ENCODE measurements around the gene ETNK1.
A peak's percentile ranks its signal among the peaks of the same experiment; 100 is the strongest.
"Not testable (repeated sequence)": the region's sequence is repeated elsewhere in the genome, so short reads cannot be mapped to it uniquely, and the experiment has no call there.

Gene ETNK1, protein sequence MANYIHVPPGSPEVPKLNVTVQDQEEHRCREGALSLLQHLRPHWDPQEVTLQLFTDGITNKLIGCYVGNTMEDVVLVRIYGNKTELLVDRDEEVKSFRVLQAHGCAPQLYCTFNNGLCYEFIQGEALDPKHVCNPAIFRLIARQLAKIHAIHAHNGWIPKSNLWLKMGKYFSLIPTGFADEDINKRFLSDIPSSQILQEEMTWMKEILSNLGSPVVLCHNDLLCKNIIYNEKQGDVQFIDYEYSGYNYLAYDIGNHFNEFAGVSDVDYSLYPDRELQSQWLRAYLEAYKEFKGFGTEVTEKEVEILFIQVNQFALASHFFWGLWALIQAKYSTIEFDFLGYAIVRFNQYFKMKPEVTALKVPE

DNA sequence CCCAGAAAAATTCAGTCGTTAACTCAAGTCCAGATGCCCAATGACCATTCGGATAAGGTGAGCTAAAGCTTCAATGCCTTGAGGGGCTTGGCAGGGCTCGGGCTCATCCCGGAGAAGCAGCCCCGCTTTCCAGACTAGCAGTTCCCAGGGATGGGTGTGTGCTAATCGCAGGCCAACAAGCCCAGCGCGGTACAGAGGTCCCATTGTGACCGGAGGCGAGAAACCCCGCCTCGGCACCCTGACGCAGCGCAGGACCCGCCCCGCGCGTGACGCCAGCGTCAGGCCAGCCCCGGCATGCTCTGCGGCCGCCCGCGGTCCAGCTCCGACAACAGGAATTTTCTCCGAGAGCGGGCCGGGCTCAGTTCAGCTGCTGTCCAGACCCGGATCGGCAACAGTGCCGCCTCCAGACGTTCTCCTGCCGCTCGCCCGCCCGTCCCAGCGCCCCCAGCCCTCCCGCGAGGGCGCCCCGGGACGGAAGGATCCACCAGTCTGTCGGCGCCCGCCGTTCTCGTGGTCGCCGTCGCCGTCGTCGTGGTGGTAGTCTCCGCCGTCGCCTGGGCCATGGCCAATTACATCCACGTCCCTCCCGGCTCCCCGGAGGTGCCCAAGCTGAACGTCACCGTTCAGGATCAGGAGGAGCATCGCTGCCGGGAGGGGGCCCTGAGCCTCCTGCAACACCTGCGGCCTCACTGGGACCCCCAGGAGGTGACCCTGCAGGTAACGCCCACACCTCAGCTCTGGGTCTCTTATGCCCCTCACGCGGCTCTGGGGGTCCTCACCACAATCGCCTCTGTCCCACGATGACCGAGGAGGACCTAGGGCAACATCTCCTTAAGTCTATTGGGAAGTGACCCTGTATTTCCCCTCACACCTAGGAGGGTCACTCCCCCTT, at the start of gene ETNK1:
Gene ETNK1 (plus strand): TSS at position 302 of the 892 bp plus-strand sequence. CDS start 260 bp downstream, at position 562.
- peak; percentile 11 to 57 for DNase-seq

DNA sequence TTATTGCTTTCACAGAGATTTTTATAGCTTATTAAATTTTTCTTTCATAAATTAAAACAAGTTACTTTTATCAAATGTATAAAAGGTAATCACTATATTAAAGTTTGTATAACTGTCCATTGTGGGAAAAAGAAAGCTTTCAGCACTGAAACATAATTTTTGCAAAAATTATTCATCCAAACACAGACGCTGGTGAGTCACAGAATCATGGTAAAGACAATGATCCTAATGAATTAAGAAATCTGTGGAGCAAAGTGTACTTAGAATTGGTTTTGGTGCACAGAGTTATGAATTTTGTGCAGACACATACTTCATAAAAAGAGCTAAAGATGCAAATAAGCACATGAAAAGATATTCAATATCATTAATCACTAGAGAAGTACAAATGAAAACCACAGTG, 48.9 kb upstream of the ETNK1 start:
- no peak for DNase-seq

DNA sequence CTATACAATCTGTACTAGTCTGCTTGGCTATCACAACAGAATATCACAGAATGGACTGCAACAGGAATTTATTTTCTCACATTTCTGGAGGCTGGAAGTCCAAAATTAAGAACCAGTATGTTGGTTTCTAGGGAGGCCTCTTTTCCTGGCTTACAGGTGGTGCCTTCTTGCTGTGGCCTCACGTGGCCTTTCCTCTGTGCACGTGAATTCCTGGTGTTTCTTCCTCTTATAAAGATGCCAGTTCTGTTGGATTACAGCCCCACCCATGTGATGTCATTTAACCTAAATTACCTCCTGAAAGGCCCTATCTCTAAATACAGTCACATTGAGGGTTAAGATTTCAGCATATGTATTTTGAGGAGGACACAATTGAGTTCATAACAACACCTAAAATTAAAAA, 48.5 kb upstream of the ETNK1 start:
- no peak for DNase-seq

DNA sequence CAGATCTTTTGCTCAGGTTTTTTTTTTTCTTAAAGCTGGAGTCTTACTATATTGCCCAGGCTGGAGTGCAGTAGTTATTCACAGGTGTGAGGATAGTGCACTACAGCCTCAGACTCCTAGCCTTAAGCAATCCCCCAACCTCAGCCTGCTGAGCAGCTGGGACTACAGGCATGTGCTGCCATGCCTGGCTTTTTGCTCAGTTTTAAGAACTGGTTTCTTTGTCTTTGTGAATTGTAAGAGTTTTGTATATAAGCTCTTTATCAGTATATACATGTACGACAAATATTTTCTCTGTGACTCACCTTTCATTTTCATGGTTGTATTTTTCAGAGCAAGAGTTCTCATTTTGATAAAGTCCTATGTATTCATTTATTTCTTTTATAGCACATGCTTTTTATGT, 47.3 kb upstream of the ETNK1 start:
- no peak for DNase-seq

DNA sequence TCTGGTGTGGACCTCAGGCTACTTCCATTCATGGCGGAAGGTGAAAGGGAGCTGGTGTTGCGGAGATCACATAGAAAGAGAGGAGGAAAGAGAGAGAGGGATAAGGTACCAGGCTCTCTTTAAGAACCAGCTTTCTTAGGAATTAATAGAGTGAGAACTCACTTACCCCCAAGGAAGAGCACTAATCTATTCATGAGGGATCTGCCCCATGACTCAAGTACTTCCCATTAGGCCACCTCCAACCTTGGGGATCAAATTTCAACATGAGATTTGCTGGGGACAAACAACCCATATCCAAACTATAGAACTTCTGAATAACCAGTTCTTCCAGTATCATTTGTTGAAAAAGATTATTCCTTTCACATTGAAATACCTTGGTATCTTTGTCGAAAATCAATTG, 46.6 kb upstream of the ETNK1 start:
- DNase-seq = no peak

DNA sequence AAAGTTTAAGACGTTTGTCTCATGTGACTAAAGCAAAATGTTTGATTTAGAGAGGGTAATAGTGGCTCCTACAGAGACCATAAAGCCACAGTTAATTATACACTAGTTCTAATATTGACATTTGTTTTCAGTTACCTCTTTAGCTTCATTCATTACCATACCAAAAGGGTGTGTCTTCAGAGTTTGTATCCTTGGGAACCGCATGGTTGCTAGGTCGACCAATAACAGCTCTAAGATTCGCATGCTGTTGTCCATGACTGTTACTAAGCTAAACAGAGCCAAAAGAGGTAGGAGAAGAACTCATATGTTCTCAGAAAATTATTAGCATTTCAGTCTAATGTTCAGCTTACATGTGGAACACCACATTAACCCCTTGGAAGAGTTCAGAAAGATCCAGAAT, 36.2 kb upstream of the ETNK1 start:
- DNase-seq = no peak

DNA sequence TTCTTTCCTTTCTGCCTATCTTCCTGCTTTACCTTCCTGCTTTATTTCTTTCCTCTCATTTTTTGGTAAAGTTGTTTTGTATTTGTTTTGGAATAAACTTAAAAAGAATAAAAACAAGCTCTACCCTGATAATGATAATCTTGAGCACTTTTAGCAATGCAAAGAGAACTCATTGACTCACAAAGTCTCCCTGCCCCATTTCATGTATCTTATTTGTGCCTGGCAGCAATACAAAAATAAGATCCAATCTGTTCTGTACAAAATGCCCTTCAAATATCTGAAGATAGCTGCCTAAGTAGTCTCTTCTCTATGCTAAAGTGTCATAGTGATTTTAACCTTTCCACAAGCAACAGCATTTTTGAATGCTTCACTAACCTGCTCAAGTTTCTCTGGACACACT, 31.1 kb upstream of the ETNK1 start:
- no peak for DNase-seq

DNA sequence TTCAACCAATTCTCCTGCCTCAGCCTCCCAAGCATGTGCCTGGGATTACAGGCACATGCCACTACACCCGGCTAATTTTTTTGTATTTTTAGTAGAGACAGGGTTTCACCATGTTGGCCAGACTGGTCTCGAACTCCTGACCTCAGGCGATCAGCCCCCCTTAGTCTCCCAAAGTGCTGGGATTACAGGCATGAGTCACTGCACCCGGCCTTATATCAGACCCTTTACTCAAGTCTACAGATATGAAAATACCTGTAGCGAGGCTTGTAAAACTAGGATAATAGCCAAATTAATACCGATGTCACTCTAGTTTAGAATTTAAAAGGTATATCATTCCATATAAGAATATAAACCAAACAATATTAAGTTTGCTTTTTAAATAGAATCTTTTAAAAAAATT, 27.4 kb upstream of the ETNK1 start:
- not testable (repeated sequence) for DNase-seq

DNA sequence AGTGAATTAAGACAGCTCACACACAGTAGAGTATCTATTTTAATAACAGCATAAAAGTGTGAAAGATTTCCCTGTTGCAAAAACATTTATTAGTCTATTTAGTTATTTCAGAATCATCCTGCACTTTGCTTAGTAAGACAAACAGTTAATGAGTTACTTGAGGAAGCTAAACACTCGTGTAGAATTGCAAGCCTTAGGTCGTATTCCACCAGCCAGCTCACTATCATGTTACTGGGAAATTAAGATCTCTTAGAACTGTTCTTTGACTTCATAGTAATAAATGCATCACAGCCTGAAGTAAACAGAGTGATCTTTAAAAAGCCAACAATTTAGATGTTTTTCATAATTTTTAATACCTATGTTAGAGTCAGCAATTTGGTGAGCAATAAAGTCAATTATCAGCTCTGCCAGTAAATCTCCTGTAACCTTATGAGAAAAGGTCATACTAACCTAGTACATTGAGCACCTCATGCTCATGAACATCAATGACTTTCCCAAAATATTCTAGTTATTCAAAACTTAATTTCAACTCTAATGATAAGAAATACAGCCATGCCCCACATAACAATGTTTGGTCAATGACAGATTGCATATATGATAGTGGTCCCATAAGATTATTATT, 26.7 kb upstream of the ETNK1 start:
- DNase-seq = no peak

DNA sequence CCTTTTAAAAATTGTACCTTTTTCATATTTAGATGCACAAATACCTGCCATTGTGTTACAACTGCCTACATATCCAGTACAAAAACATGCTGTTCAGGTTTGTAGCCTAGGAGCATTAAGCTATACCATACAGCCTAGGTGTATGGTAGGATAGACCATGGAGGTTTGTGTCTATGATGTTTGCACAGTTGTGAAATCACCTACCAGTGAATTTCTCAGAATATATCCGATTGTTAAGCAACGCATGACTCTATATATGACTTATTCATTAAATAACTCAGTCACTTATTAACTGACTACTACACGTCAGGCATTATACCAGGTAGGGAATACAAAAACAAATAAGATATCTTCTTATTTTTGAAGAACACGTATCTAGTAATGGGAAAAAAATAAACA, 26.2 kb upstream of the ETNK1 start:
- DNase-seq = no peak

DNA sequence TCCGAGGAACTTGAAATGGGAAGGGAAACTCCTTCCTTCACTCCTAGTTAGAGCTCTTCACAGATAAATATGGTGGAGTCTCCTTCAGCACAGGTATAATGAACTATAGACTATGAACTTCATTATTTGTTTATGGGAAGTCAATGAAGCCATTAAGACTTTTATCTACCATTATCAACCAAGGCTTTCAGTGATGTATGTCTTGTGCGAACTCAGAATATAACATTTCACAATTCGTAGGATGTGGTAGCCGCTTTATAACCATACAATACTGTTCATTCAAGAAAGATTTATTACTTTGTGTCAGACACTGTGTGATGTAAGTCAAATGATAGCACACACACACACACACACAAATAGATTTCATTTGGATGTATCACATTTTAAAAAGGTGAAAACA, 24.8 kb upstream of the ETNK1 start:
- DNase-seq = no peak

DNA sequence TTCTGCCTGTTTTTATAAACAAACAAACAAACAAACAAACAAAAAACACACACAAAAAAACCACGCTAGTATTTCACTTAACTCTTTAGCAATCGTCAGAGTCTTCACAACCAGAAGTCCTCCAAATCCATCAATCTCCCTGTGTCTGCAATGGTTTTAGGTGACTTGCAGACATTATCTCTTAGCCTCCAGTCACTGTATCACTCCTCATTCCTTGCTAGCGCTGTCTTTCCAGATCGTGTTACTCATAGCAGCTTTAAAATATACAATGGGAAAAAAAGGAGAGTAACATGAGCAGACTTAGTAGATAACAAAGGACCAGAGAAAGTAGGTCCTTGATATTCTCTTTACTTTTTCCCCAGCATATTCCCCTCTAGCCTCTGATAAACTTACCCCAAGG, 15.5 kb upstream of the ETNK1 start:
- no peak for DNase-seq

DNA sequence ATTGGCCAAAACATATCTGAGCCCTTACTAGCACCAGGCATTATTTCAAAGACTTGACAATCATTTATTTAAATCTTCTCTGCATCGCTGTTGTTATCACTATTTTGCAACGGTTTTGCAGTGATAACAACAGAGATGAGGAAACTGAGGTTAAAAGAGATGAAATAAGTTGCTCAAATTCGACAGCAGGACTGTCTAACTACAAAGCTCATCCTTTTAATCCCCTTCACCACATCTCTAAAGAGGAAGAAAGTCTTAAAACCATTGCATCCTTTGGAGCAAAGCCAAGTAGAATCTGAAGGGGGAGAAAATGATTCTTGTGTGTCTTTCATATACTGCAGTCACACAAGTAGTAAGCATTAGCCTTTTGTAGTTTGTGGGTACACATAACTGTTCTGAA, 14.8 kb upstream of the ETNK1 start:
- no peak for DNase-seq

DNA sequence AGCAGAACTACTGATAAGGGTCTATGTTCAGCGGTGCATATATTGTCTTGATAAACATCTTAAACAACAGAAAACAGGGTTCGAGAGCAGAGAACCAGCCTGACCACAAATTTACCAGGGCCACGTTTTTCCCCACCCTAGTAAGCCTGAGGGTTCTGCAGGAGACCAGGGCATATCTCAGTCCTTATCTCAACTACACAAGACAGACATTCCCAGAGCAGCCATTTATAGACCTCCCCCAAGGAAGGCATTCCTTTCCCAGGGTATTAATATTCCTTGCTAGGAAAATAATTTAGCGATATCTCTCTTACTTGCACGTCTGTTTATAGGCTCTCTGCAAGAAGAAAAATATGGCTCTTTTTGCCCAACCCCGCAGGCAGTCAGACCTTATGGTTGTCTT, 12.1 kb upstream of the ETNK1 start:
- not testable (repeated sequence) for DNase-seq

DNA sequence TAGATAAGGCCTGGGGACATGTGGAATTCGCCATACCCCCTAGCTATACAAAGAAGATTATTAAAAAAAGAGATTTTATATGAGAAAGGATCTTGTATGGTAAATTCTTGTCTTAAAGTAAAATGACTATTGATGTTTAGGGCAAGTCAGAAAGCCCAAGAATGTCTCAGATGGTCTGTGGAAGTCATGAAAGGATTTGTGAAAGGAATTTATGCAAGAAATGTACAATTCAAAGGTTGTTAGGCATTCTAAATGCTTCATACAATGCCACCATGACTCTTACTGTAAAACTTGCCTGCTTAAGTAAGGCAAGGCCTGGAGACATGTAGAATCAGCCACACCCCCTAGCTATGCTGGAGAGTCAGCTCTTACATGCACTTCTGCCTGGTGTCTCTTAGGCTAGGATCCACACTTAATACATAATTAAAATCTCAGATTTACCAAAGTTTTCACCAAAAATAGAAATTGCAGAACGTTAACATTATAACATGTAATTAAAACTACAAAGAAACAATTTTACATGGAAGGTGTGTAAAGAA, 8.9 kb upstream of the ETNK1 start:
- no peak for DNase-seq

DNA sequence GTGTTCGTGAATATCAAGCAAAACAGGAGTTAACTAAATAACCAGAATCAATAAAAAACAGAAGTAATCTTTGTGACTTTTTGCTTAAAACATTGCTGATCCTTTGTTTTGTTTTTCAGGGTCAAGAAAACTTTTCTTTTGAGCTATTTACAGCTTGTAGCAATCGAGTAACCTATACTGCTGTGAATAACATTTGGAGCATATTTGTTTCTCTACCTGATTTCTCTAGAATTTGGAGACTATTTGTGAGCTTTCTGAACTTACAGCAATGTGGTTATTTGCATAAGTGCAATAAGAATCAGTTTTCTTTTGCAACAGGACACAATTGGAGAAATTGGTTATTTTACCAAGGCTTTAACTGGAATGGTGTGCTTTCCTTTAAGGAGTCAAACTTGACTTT, 7.3 kb upstream of the ETNK1 start:
- DNase-seq = no peak

DNA sequence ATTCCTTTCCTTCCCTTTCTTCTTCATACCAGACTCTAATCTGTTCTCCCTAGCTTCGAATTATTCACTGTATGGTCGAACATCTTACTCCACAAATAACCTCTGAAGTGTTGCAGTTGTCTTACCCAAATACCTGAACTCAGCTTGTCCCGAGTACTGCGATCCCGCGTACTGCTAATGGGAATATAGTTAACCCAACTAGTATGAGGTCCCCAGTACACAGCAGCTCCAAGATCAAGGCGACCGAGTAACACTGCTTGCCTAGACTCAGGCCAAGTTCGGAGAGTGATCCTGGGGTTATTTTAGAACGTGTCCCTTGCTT, 462 bp upstream of the ETNK1 start:
- no peak for DNase-seq

DNA sequence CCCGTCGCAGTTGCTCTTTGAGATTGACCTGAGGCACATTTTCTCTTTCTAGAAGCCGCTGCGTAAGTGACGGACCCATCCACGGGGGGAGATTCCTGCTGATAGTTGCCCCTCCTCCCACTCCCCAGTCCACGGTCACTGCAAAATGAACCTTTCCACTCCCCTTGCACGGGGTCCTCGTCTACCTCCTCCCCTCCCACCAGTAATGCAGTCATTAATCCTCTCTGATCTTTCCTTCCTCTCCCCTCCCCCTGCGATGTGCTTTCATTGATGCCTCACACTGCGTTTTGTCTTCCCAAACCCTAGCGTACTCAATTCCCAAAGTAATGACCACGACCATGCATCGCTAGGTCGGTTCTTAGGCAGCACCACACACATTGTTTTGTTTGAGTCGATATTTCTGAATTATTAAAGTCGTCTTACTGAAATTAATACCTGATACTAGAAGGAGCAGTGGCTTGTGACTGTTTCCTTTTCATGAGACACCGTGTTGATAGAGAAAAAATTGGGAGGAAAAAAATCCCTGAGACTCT, 857 bp downstream of the ETNK1 start:
- DNase-seq = peak in 1 of 2 experiments; percentile 22

DNA sequence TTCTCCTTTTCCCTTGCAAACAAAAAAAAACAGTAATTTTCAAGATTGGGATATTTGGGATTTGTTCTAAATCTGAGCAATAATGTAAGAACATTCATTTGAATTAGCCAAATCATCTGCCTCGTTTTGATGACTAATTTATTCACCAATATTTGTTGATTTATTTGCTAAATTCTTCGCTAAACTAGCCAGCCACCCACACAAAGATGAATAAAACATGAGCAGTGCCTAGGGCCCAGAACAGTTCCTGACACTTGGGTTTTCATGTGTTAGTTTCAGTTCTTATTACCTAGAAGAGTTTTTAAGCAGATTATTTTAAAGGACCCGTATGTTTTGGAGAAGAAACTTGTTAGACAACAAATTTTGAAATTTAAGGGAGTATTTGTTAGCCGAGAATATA, 1.4 kb downstream of the ETNK1 start:
- DNase-seq = no peak

DNA sequence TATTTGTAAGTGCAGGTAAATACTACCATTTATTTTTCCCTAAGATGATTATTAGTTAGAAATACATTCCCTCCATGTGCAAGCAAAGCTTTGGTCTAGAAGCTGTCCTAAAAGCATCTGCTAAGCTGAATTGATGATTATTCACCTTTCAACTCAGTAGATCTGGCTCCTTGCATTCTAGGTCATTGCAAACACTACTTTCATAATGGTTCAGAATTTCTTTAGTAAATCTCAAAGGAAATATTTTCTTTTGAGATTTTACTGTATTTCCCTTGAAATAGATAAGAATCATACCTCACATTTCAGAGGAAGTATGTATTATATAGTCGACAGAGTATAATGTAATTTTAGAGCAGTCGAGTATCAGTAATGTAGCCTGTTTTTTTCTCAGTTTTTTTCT, 2.4 kb downstream of the ETNK1 start:
- DNase-seq = no peak

DNA sequence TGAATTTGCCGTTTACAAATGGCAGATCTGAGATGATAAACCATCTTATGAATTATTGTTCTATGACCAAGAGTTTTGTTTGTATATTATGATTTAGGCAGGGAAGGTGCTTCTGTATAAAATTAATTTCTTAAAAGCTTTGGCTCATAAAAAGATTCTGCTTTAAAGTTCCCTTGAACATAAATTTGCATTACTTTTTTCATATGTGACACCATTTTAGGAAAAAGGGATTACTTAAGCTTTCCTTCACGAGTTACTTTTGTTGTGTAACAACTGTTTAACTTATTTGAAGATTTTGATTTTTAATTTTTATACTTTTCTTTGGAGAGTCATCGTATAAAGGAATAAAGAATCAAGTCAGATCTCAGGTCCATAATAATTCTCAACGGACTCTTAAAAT, 3.3 kb downstream of the ETNK1 start:
- no peak for DNase-seq

DNA sequence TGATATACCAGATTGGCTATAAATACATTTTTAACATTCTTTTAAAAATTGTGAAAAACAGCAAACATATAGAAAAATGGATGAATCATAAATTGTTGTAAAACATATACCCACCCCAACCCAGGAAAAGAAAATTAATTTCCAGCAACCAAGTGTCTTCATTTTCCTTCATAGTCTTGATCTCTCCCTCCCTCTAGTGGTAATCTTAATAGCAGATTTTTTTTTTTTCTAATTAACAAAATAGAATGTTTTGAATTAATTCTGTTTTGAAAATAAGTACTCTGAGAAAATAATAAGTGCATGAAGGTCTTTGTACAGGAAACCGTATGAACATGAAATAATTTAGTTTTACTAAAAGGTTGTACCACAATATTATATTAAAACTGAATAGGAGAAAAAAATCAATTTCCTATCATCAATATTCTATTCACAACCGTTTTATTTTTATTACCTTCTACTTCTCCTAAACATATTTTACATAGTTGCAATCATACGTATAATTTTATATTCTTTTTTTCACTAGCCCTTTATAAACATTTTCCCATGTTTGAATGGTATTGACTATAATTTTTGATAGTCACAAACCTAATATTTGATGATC, 7.0 kb downstream of the ETNK1 start:
- DNase-seq = no peak

DNA sequence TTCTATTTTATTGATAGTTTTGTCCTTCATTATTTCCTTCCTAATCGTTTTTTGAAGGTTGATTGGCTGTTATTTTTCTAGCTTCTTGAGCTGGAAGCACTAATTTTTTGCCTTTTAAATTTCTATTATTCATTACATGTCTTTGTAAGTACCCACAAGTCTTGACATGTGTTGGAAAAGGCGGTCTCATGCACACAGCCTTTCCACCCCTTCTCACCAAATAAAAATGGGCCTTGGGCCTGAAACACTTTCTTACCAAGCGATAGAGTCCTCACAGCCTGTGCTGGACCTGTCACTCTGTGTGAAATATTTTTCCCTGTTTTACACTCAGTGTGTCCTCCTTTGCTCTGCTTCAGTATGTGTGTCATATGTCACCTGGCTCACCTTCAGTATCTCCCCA, 9.9 kb downstream of the ETNK1 start:
- no peak for DNase-seq

Measured in cerebellar nuclear complex (tissue), 1 donor.